NK-92 (cell line): Measurements from ENCODE around the gene CADM1.

ENCODE experiments used
- DNase-seq: peaks from one replicate; lab custom pipeline; 2025; ENCODE audit not compliant: unreplicated experiment; lab: John Stamatoyannopoulos, UW

CADM1 gene

DNA sequence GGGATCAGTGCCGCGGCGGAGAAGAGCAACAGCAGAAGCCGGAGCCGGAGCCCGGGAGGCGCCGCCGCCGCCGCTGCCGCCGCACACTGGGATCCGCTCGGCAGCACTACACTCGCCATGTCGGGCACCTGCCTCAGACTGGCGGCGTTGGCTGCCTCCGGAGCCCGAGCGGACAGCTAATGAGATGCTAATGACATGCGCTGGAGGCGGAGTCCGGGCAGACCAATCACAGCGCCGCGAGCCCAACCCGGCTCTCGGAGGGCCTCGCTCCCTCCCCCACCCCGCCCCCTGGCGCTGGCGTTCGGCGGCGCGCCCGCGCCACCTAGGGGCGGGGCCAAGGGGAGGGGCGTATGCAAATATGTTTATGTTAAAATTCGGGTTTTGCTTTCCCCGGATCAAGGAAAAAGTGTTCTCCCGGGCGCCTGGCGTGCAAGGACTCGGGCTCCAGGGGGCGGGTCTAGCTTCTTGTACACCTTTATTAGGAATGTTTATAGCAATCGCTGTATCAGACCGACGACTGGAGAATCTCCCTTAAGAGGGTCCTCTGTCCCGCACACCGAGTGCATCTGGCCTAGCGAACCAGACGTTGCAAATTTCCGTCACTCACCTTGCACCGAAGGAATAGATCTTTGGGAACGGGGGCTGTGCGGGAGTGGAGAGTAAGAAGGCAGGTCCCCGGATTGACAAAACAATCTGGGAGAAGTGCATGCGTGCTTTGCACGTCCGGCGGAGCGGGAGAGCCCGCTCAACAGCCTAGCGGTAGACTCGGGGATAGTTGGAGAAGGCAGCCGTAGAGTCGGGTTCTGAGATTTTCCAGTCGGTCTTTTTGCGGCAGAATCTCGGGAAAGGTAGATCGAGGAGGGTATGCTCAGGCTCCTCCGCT is at the start of gene CADM1:
TSS of gene CADM1 (minus strand) at position 140 of the 883 bp plus-strand sequence.
- DNase-seq, result no peak

DNA sequence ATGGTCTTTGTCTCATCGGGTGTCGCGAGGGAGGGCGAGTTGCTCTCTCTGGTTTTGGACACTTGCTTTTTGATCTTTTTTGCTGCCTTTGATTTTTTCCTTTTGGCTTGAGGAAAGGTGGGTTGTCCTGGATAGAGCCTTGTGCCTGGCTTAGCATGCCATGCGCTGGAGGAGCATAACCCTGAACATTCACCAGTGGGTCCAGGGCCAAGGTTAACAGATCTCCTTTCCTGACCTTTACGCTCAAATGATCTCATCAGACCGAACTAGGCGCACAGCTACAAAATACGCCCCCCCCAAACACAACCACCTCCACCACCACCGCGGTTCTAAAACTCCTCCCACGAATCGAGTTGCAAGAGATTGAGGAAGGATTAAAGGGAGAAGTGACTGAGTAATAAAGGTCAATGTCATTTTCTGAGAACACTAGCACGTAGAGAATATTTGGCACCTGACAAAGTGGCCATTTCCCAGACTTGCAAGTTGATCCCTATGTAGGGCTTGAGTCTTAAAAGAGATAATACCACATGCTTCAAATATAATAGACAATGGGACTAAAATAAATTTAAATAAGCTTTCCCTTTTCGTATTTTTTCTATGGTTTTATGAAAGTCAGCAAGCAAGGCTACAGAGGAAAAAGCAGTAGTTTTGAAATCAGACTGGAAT is 48.7 kb upstream of the CADM1 start:
- no peak for DNase-seq

DNA sequence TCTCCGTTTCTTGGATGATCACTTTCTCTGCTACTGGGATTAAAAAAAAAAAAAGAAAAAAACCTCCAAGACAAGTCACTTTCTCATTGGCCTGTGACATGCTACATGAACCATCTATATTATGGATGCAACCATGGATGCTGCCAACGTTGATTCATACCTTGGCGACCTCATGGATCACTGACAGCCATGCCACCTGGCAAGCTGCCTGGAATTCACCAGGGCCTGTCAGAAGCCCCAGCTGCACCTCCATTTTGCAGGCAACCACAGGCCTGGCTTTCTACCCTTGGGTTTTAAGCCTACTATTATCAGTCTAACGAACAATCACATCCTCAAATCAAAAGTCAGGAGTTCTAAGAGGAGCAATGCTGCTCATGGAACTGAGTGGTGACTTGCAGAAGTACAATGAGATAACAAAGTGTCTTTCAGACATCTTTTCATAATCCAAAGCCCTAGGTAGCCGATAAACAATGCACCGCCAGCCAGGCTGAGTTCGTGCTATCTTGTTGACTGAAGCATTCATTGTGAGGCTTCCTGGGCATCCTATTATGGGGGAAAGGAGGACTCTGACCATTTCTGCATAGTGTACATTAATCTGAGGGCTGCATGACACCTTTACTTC is 48.0 kb upstream of the CADM1 start:
- no peak for DNase-seq

DNA sequence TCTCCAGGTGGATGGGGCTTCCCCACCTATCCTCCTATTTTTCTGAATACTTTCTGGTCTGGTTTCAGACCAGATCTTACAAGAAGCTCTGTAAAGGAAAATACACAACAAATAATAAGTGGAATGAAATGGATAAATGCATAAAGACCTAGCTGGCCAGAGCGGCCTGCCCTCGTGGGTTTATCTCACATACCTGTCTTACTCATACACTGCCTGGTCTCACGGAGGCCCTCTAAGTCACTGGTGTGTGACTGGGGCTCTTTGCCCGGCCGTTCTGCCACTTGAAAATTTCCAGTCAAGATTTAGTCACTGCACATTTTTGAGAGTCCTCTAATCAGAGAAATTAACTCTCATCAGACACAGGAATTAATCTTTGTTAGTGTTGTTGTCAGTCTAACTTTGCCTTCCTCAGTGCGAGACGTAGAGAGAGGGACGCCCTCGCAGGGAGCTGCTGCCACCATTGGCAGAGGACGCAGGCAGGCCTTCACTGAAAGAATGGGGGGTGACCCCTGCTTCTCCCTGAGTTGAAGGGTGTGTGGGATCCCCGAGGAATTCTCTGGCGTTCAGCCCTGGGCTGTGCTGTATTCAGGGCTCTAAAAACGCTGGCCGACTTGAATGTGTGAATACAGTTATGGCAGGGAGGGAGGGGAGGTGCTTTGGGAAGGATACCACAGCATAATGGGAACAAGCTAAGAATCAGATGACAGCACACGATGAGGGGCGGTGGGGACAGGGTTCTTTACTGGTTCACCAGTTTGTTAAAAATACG is 46.3 kb upstream of the CADM1 start:
- DNase-seq, result no peak

DNA sequence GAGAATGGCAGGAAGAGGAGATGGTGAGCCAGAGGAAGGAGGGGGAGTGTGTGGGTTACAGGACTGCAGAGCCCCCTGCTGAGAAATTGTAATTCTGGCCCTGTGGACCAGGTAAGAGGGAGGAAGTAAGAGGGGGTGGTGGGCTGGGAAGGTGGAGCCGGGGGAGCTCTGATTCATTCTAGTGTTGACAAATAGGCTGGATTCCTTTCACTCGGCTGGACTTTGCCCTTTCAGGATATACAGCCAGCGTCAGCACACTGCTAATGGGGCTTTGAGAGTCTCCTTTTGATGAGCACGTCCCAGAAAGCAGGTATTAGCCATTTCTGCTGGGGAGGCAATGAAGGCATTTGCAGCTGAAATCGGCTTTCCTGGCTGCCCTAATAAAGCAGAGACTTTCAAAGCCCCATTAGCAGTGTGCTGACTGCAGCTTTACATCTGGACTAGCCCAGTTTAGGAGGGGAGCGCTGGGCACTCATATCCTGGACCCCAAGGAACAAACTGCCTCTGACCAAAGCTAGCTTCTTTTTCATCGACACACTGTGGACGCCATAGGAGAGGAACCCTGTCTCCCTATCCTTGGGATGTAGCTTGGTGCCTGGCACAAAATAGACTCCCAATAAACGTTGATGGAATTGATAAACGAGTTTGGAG is 44.8 kb upstream of the CADM1 start:
- DNase-seq, result no peak

DNA sequence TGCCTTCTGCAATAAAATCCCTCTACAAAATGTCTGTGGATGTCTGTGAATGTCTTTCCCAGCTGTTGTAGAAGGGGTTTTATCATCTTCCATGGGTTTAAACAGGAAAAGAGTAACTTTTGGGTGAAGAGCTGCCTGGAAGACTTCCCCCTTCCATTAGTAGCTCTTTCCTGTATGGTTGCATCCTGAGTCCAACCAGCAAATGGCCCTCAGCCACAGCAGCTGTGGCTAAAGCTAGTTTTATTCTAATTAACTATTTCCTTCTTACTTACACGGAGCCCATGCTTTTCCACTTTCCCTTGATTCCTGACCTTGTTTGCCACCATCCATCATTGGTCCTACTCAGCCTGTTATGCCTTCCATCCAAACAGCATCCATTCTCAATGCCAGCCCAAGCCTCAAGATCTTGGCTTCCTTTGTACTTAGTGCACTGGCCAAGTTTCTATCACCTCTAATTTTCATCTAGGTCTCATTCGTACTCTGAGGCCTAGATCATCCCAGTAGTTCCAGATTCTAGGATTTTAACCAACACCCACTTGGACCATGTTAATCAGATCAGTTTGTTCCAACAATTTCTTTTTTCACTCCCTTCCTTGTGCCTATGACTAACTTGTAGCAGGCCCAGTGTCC is 41.5 kb upstream of the CADM1 start:
- DNase-seq, result no peak

DNA sequence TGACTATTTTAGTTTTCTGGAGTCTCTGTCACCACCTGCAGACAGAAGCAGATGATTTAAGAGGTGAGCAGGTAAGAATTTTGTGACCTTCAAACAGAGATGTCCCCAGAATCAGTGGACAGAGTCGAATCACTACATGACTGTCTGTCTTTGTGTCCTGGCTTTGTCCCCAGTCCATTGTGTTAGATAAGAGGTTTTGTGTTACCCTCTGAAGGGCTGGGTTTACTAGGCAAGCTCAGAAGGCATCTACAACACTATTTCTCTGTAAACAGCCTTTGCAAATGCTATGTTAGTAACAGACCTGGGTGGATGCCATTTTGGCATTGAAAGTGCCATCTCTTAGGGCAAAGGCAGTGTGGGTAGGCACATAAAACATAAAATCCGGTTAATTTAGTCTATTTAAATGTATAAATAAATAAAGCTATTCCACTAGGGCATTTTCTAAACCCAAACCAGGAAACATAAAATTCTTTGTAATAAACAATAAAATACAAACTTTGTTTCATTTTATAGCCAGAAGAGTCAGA is 40.3 kb upstream of the CADM1 start:
- no peak for DNase-seq

DNA sequence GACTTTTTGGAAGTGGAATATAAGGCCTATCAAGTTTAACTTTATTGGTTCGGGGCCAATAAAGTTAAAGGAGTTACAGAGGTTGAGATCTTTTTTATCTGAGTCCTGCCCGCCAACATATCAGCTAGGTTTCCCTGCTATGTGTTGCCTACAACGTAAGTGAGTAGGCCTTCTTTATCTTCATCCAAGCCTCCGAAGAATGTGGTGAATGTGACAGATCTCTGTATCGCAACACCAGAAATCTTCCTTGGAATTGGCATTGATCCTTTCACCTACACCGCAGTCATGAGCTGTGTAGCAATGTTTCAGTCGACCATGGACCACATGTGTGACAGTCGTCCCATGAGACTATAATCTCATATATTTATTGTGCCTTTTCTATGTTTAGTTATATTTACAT is 37.3 kb upstream of the CADM1 start:
- no peak for DNase-seq

DNA sequence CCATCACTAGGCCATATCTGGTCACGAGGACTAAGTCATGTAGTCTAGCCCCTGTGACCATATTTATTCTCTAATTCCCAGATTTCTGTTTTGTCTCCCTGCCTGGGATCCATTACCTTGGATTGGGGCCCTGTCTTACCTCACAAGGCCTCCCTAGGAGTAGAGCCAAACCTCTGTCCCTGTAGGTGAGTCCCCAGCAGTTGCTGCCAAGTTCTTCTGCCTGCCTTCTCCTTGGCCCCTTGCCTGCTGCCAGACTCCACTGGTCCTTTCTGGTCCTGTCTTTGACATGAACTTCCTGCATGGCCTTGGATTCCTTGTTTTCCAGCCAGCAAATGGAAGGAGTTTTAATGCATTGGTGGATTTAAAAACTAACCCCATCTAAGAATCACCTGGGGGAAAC is 35.6 kb upstream of the CADM1 start:
- no peak for DNase-seq

DNA sequence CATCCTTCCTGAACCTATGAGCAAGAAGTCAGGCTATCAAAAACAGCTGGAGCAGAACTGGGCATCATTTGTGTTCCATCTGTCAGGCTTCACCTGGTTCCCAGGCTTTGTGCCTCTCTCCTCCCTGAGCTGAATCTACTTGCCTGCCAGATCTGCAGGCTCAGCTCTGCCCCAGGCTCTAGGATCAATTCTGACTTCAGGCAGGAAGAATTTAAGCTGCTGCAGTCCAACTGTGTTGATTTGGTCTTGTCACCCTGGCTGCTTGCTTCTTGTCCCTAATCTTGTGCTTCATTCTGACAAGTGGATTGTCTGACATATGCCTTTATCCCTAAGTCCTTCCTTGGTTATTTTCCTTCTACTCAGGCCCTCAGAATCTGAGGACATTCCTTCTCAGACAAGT is 31.6 kb upstream of the CADM1 start:
- no peak for DNase-seq

DNA sequence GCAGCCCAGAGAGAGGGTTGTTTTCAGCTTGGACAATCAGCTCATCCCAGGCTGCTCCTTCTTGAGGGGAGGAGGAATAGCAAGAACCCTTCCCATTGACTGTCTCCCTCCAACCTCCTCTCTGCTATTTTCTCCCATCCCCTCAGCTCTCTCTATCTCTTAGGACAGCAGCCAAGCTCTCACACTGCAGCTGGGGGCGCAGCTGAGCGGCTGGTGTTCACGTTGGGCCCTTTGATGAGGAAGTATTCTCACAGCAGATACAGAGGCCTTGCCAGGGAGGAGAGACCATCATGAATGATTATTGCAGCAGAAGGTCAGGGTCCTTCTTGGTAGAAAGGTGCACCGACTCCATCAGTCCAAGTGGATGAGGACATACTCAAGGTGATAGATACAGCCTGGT is 26.5 kb upstream of the CADM1 start:
- DNase-seq, result no peak

DNA sequence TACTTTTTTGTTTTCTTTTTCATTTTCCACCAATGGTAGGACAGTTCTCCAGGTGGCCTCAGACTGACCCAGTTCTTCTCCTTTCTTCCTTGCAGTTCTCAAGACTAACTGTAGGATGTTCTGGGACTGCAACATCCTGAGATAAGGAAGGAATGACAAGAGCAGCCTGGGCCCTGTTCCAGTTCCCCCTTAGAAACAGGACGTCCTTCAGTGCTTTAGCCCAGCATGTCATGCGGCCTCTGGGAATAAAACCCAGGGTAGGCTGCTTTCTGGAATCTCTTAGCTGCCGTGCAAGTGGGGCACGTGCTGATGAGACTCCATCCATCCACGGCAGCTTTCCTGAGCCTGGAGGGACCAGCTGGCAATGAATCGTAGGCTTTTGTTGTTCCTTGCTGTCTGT is 24.0 kb upstream of the CADM1 start:
- DNase-seq, result no peak

DNA sequence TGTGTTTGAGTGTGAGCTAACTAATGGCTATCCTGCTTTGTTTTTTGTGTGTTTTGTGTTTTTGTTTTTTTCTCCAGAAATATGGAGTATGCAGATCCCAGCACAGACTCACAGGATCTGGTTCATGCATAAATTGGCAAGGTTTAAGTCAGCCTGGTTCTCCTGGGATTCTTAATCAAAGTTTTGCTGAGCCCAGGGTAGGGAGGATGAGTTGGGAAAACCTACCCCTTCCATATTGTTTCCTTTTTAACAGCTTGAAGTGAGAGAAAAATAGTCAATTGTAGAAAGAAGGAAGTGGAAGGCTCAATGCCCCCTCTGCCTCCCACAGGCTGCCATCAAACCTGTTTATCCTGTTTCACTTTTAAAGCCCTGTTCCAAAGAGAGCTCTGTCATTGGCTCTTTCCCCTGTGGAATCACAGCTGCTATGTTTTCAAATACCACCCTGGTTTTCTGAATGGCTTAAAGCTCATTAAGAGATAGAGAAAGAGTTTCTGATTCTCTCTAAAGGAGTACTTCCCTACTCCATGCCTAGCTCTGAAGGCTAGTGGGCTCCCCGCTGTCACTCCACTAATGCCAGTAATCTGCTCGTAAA is 23.4 kb upstream of the CADM1 start:
- no peak for DNase-seq

DNA sequence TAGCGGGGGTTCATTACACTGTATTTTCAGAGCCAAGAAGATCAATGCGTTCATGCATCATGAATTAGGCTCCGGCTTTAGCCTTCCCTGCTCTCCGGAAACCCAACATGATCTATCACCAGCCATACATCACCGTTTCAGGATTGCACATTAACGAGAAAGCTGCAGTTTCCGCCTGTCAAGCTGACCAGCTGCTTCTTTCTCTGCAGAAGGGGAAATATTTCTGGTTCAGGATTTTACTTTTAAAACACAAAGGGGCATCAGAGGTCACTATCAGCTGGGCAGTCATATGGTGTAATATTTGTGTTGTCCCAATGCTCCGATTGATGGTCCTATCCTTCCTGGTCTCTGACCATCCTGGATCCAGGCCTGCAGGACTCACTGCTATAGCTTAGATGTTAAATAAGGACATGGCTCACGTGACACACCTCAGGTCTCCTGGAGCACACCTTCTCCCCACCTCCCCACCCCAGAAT is 21.4 kb upstream of the CADM1 start:
- no peak for DNase-seq

DNA sequence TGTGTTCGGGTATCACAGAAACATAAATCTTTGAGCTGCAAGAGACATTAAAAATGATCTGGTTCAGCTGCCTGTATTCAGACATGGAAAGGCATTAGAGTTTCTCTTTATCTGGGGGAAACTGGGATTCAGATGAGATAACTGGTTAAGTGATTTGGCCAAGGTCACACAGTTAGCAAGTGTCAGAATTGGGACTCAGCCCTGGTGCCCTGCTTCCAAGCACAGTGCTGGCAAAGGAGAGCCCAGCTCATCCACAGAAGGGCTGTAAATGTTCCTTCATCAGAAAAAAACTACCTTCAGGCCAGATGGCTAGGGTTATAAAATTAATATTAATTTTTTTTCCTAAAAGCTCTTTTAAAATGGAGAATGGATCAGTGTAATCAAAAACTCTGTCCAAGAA is 20.4 kb upstream of the CADM1 start:
- DNase-seq, result no peak

DNA sequence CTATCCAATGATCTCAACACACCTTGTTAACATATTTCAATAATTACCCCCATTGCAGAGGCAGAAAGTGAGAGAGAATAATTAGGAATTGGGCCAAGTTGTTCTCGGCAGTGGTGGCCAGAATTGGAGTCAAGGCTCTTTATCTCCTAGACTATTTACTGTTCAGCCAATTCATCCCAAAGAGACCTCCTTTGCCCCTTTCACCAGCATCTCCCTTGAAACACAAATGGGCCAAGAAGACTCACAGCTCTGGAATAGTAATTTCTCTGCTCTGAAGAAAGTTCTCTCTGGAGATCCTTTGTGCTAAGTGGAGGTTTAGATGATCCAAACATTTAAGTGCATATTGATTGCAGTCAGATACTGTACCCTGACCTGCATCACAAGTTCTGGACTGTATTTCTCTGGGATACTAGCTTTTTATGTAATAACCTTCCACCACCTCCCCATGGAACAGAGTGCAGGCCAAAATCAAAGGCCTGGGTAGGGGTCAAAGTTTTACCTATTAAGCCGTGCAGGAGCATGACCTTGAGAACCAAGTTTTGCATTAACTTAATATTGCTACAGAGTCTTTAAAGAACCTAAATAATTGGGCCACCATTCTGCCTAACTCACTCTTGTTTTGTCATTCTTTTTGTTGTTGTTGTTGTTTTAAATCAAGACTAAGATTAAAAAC is 19.6 kb upstream of the CADM1 start:
- DNase-seq, result no peak

DNA sequence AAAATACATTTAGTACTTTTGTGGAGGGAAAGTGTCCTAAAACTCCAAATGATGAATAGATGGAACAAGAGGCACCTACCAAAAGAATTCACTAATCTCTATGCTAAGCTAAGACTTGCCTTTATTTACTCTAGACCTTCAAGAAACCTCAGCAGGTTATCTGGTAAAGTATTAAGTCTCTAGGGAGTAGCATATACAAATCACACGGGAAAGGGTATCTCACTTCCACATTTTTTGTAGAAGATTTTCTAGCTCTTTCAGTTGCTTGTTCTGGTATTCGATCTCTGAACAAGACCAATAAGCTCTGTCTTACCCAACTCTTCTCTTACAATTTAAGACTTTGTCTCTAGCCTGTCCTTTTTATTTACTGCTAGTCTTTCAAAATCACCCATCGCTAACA is 18.1 kb upstream of the CADM1 start:
- DNase-seq, result no peak

DNA sequence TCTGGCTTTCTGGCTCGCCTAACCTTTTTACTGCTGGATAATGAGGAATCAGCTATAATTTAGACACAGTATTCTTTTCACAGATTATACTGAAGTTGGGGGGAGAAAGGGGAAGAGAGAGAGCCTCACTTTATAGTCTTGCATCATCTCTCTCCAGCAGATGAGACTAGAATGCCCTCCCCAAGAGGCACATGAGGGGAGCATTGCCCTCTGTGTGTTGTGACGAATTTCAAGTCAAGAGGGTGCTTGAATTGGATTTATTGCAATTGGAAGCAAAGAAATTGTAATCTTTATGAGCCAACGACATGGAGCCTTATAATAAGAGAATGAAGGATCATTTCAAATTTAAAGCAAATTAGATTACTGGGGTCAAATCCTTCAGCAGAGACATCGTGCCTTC is 17.6 kb upstream of the CADM1 start:
- DNase-seq, result no peak

DNA sequence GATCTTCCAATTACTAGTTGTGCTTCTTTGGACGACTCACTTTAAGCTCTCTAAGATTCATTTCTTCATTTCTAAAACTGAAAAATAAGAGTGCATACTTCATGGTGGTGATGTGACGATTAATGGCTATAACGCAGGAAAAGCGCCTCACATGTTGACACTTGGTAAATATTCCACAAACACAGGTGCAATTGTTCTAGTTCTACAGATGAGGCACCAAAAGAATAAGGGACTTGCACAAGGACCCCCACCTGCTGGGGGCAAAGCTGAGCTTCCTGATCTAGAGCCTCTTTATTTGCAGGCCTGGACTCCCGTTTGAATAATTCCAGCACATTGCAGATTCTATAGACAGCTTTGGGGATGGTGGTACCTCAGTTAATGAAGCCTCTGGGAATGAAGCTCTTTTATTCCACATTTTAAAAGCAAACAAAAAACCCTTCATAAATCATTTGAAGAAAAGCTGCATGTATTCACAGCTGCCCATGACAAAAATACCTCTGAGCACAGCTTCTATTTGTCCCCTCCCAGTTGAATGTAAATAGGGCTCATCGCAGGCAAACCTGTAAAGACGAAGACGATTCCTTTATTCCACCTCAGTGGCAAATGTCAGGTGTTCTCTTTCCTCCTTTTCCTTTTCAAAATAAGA is 14.9 kb upstream of the CADM1 start:
- no peak for DNase-seq
